ENCODE measurements around the gene CLP1.
A peak's percentile ranks its signal among the peaks of the same experiment; 100 is the strongest.

Gene CLP1

GRCh38 chr11:57630171-57630570 is 27.4 kb upstream of the CLP1 start:
- Histone ChIP-seq H3K4me1 (ENCODE audit: control insufficient read depth, insufficient read depth, low read length) (no peaks in the 10 kb centered on the region), H3K9ac (ENCODE audit: low read length) (no peak overlapping the region), H3K27me3 (ENCODE audit: control insufficient read depth, insufficient read depth, low read length) (peaks cover 4% of the 10 kb centered on the region; the same call in 1 of the 2 replicates), H3K4me3 (ENCODE audit: low read depth, low read length) (no peak overlapping the region), H3K36me3 (ENCODE audit: control insufficient read depth, insufficient read depth, low read length) (no peaks in the 10 kb centered on the region), H3K9me3 (ENCODE audit: control insufficient read depth, insufficient read depth, low read depth, low read length) (no peaks in the 10 kb centered on the region), H3K27ac (ENCODE audit: low read depth, low read length) (no peak overlapping the region)

- Histone ChIP-seq H3K27ac (ENCODE audit: low read depth, low read length) (no peak overlapping the region), H3K9me3 (ENCODE audit: control insufficient read depth, insufficient read depth, low read depth, low read length) (no peaks in the 10 kb centered on the region), H3K9ac (ENCODE audit: low read length) (no peak overlapping the region), H3K36me3 (ENCODE audit: control insufficient read depth, insufficient read depth, low read length) (no peaks in the 10 kb centered on the region), H3K4me3 (ENCODE audit: low read depth, low read length) (no peak overlapping the region), H3K4me1 (ENCODE audit: control insufficient read depth, insufficient read depth, low read length) (peaks cover 8% of the 10 kb centered on the region), H3K27me3 (ENCODE audit: control insufficient read depth, insufficient read depth, low read length) (peaks cover 4% of the 10 kb centered on the region; the same call in 1 of the 2 replicates)
Measured at GRCh38 chr11:57632116-57632515, 25.4 kb upstream of the CLP1 start.

- peaks cover 4% of the 10 kb centered on the region; the same call in 1 of the 2 replicates for H3K27me3 ChIP-seq (ENCODE audit: control insufficient read depth, insufficient read depth, low read length)
- peaks cover 16% of the 10 kb centered on the region for H3K4me1 ChIP-seq (ENCODE audit: control insufficient read depth, insufficient read depth, low read length)
- H3K9me3 ChIP-seq (ENCODE audit: control insufficient read depth, insufficient read depth, low read depth, low read length) = no peaks in the 10 kb centered on the region
- no peak overlapping the region for H3K4me3 ChIP-seq (ENCODE audit: low read depth, low read length)
- H3K27ac ChIP-seq (ENCODE audit: low read depth, low read length) = no peak overlapping the region
- H3K9ac ChIP-seq (ENCODE audit: low read length) = no peak overlapping the region
- no peaks in the 10 kb centered on the region for H3K36me3 ChIP-seq (ENCODE audit: control insufficient read depth, insufficient read depth, low read length)
Measured at GRCh38 chr11:57633394-57634070, 24.0 kb upstream of the CLP1 start.

GRCh38 chr11:57634311-57634710 is 23.3 kb upstream of the CLP1 start:
- Histone ChIP-seq H3K4me3 (ENCODE audit: low read depth, low read length) (no peak overlapping the region), H3K9ac (ENCODE audit: low read length) (no peak overlapping the region), H3K4me1 (ENCODE audit: control insufficient read depth, insufficient read depth, low read length) (peaks cover 16% of the 10 kb centered on the region), H3K36me3 (ENCODE audit: control insufficient read depth, insufficient read depth, low read length) (no peaks in the 10 kb centered on the region), H3K27me3 (ENCODE audit: control insufficient read depth, insufficient read depth, low read length) (peaks cover 4% of the 10 kb centered on the region; the same call in 1 of the 2 replicates), H3K27ac (ENCODE audit: low read depth, low read length) (no peak overlapping the region), H3K9me3 (ENCODE audit: control insufficient read depth, insufficient read depth, low read depth, low read length) (no peaks in the 10 kb centered on the region)

- Histone ChIP-seq H3K9me3 (ENCODE audit: control insufficient read depth, insufficient read depth, low read depth, low read length) (no peaks in the 10 kb centered on the region), H3K9ac (ENCODE audit: low read length) (no peak overlapping the region)
Measured at GRCh38 chr11:57635246-57635645, 22.3 kb upstream of the CLP1 start.

GRCh38 chr11:57637626-57638004 is 19.9 kb upstream of the CLP1 start:
- H3K27ac ChIP-seq (ENCODE audit: low read depth, low read length) = peak overlapping the region; percentile 100

More at GRCh38 chr11:57635246-57635645, 22.3 kb upstream of the CLP1 start:
- Histone ChIP-seq H3K4me1 (ENCODE audit: control insufficient read depth, insufficient read depth, low read length) (peaks cover 21% of the 10 kb centered on the region), H3K4me3 (ENCODE audit: low read depth, low read length) (no peak overlapping the region), H3K27ac (ENCODE audit: low read depth, low read length) (no peak overlapping the region), H3K36me3 (ENCODE audit: control insufficient read depth, insufficient read depth, low read length) (peaks cover 5% of the 10 kb centered on the region; the same call in 1 of the 2 replicates), H3K27me3 (ENCODE audit: control insufficient read depth, insufficient read depth, low read length) (peaks cover 4% of the 10 kb centered on the region; the same call in 1 of the 2 replicates)

GRCh38 chr11:57638005-57638781 is 19.4 kb upstream of the CLP1 start:
- peaks cover 30% of the 10 kb centered on the region for H3K36me3 ChIP-seq (ENCODE audit: control insufficient read depth, insufficient read depth, low read length)
- H3K4me1 ChIP-seq (ENCODE audit: control insufficient read depth, insufficient read depth, low read length) = peaks cover 38% of the 10 kb centered on the region
- H3K27me3 ChIP-seq (ENCODE audit: control insufficient read depth, insufficient read depth, low read length) = no peaks in the 10 kb centered on the region
- H3K4me3 ChIP-seq (ENCODE audit: low read depth, low read length) = peak overlapping the region; percentile 96
- no peaks in the 10 kb centered on the region for H3K9me3 ChIP-seq (ENCODE audit: control insufficient read depth, insufficient read depth, low read depth, low read length)
- peak overlapping the region; percentile 99 for H3K9ac ChIP-seq (ENCODE audit: low read length)
- peak overlapping the region; percentile 100 for H3K27ac ChIP-seq (ENCODE audit: low read depth, low read length)

More at GRCh38 chr11:57637626-57638004, 19.9 kb upstream of the CLP1 start:
- H3K36me3 ChIP-seq (ENCODE audit: control insufficient read depth, insufficient read depth, low read length) = peaks cover 26% of the 10 kb centered on the region
- H3K4me1 ChIP-seq (ENCODE audit: control insufficient read depth, insufficient read depth, low read length) = peaks cover 38% of the 10 kb centered on the region
- H3K9me3 ChIP-seq (ENCODE audit: control insufficient read depth, insufficient read depth, low read depth, low read length) = no peaks in the 10 kb centered on the region
- H3K27me3 ChIP-seq (ENCODE audit: control insufficient read depth, insufficient read depth, low read length) = no peaks in the 10 kb centered on the region
- H3K4me3 ChIP-seq (ENCODE audit: low read depth, low read length) = peak overlapping the region; percentile 96
- peak overlapping the region; percentile 87 for H3K9ac ChIP-seq (ENCODE audit: low read length)

GRCh38 chr11:57638811-57639320 is 18.7 kb upstream of the CLP1 start:
- H3K4me1 ChIP-seq (ENCODE audit: control insufficient read depth, insufficient read depth, low read length) = peaks cover 42% of the 10 kb centered on the region
- peak overlapping the region; percentile 96 for H3K4me3 ChIP-seq (ENCODE audit: low read depth, low read length)
- H3K9ac ChIP-seq (ENCODE audit: low read length) = peak overlapping the region; percentile 99
- no peaks in the 10 kb centered on the region for H3K27me3 ChIP-seq (ENCODE audit: control insufficient read depth, insufficient read depth, low read length)
- peak overlapping the region; percentile 100 for H3K27ac ChIP-seq (ENCODE audit: low read depth, low read length)
- peaks cover 37% of the 10 kb centered on the region for H3K36me3 ChIP-seq (ENCODE audit: control insufficient read depth, insufficient read depth, low read length)
- no peaks in the 10 kb centered on the region for H3K9me3 ChIP-seq (ENCODE audit: control insufficient read depth, insufficient read depth, low read depth, low read length)

GRCh38 chr11:57639321-57640067 is 18.1 kb upstream of the CLP1 start:
- Histone ChIP-seq H3K4me1 (ENCODE audit: control insufficient read depth, insufficient read depth, low read length) (peaks cover 45% of the 10 kb centered on the region), H3K36me3 (ENCODE audit: control insufficient read depth, insufficient read depth, low read length) (peaks cover 37% of the 10 kb centered on the region), H3K27ac (ENCODE audit: low read depth, low read length) (peak overlapping the region; percentile 100), H3K9ac (ENCODE audit: low read length) (peak overlapping the region; percentile 99), H3K9me3 (ENCODE audit: control insufficient read depth, insufficient read depth, low read depth, low read length) (no peaks in the 10 kb centered on the region), H3K27me3 (ENCODE audit: control insufficient read depth, insufficient read depth, low read length) (no peaks in the 10 kb centered on the region), H3K4me3 (ENCODE audit: low read depth, low read length) (peak overlapping the region; percentile 96)

GRCh38 chr11:57640068-57640800 is 17.3 kb upstream of the CLP1 start:
- no peaks in the 10 kb centered on the region for H3K9me3 ChIP-seq (ENCODE audit: control insufficient read depth, insufficient read depth, low read depth, low read length)
- peak overlapping the region; percentile 97 for H3K27ac ChIP-seq (ENCODE audit: low read depth, low read length)
- peak overlapping the region; percentile 99 for H3K9ac ChIP-seq (ENCODE audit: low read length)
- peaks cover 37% of the 10 kb centered on the region for H3K36me3 ChIP-seq (ENCODE audit: control insufficient read depth, insufficient read depth, low read length)
- peak overlapping the region; percentile 96 for H3K4me3 ChIP-seq (ENCODE audit: low read depth, low read length)
- H3K4me1 ChIP-seq (ENCODE audit: control insufficient read depth, insufficient read depth, low read length) = peaks cover 49% of the 10 kb centered on the region
- H3K27me3 ChIP-seq (ENCODE audit: control insufficient read depth, insufficient read depth, low read length) = no peaks in the 10 kb centered on the region

Data from HUES6 (cell line).